ENCODE measurements around the gene ZNF839.

DNA sequence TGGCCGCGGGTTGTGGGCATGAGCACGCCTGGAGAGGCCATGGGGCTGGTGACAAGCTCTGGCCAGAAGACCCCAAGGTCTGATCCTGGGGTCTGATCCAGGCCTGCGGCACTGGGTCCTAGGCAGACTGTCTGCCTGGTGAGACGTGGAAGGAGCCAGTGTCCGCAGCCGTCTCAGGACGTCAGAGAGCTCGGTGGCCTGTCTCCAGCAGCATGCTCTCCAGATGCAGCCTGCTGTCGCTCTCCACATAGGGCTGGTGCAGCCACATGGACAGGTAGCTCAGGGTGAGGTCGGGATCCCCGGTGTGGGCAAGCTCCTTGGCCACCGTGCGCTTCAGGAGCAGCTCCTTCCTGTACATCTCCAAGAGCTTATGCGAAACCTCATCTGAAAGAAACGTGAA, 28.8 kb downstream of the ZNF839 start:
- TF ChIP-seq POLR2A (IDR thresholded peaks at IDR 0.05; ENCODE audit: low read depth, low read length), result no peak
- no peak for TF ChIP-seq POLR2AphosphoS5 (IDR thresholded peaks at IDR 0.05; ENCODE audit: low read depth, low read length)
- no peak for TF ChIP-seq TAF1 (IDR thresholded peaks at IDR 0.05; ENCODE audit: borderline replicate concordance, low read depth, low read length)
